Natural killer cell (primary cell): ENCODE data around the gene STYX. TPM values are rescaled to one million over a fixed set of nuclear protein-coding genes. Genes with fewer than 3 reads are reported as not detected.

Experiments
- ATAC-seq, 3 donors: fragments of 150-1000 bp in 2 of 3; fragments of 200-7000 bp in 1 of 3; cut with Tn5 transposase; 1 replicate in 1 of 3; 2 replicates in 2 of 3; pipeline ENCODE4 v1.10.0; 2021; ENCODE audit warnings: mild to moderate bottlenecking in 2 of 3, moderate library complexity in 2 of 3
- DNase-seq, 2 donors: peaks; one replicate each; pipeline versions ENCODE4 v3.0.0 to v3.0.0-alpha.2; 2013 to 2021; ENCODE audit warnings: mixed read lengths in 1 of 2
- H3K27ac ChIP-seq: one replicate; pipeline ENCODE4 v1.5.1; 2013; ENCODE audit warnings: mild to moderate bottlenecking, low read length
- H3K27me3 ChIP-seq: one replicate; pipeline ENCODE4 v1.6.1; 2013; ENCODE audit warnings: low read length; ENCODE audit not compliant: control insufficient read depth, insufficient read depth
- H3K36me3 ChIP-seq: one replicate; pipeline ENCODE4 v1.6.1; 2013; ENCODE audit warnings: low read length; ENCODE audit not compliant: control insufficient read depth, insufficient read depth
- H3K4me1 ChIP-seq: one replicate; pipeline ENCODE4 v1.6.1; 2013; ENCODE audit warnings: low read length; ENCODE audit not compliant: control insufficient read depth, insufficient read depth
- H3K4me3 ChIP-seq: one replicate; pipeline ENCODE4 v1.5.1; 2013; ENCODE audit warnings: low read length
- H3K9me3 ChIP-seq: one replicate; pipeline ENCODE4 v1.6.1; 2013; ENCODE audit warnings: low read length; ENCODE audit not compliant: control insufficient read depth, insufficient read depth
- H3K27ac Mint-ChIP-seq, 2 donors: one replicate each; pipeline ENCODE4 v1.8.0; 2022; ENCODE audit warnings: mild to moderate bottlenecking in 2 of 2, mixed read lengths in 2 of 2, moderate library complexity in 1 of 2
- H3K27me3 Mint-ChIP-seq, 2 donors: one replicate each; pipeline ENCODE4 v1.8.0; 2022; ENCODE audit warnings: low read depth in 2 of 2, mixed read lengths in 2 of 2
- H3K36me3 Mint-ChIP-seq: one replicate; pipeline ENCODE4 v1.8.0; 2022; ENCODE audit warnings: mixed read lengths
- H3K4me1 Mint-ChIP-seq, 2 donors: one replicate each; pipeline ENCODE4 v1.8.0; 2022; ENCODE audit warnings: mixed read lengths in 2 of 2
- H3K4me3 Mint-ChIP-seq: one replicate; pipeline ENCODE4 v1.8.0; 2022; ENCODE audit warnings: mild to moderate bottlenecking, moderate library complexity, mixed read lengths
- H3K9me3 Mint-ChIP-seq, 2 donors: one replicate each; pipeline ENCODE4 v1.8.0; 2022; ENCODE audit warnings: mixed read lengths in 2 of 2
- CTCF ChIP-seq: fragments of 200-600 bp; IDR thresholded peaks from one replicate; pipeline ENCODE4 v1.8.0; 2022; ENCODE audit warnings: antibody characterized with exemption
- WGBS: methylation state at CpG from one replicate; pipeline ENCODE4 v1.1.7; 2013; ENCODE audit warnings: missing lambda C conversion rate; ENCODE audit not compliant: insufficient coverage; 5-methylcytosine and 5-hydroxymethylcytosine counted together
- intact Hi-C: fragments of 100-400 bp; cut with micrococcal nuclease; formaldehyde crosslinking; loops from one replicate; pipeline ENCODE4 v1.14.2; 2022
- total RNA-seq, 4 donors: library from RNA; stranded (reverse); fragments of 120-200 nt in 1 of 4; gene quantifications; one replicate each; pipeline versions ENCODE4 v1.2.3 to v1.2.4, GENCODE V29; 2013 to 2022

The STYX gene
- total RNA-seq, 3 donors from 2014 or later (not counting 1 experiment from before 2014, with no cell fraction given): 13.3 to 22.9 (median 18.3) TPM

GRCh38 chr14:52729585-52729924, 411 bp upstream of the STYX start:
- no peaks in the 10 kb centered on the region for H3K9me3 Mint-ChIP-seq
- Histone ChIP-seq H3K27me3 (no peaks in the 10 kb centered on the region), H3K4me3 (peak overlapping the region; percentile 41), H3K9me3 (no peaks in the 10 kb centered on the region), H3K36me3 (peaks cover 27% of the 10 kb centered on the region), H3K4me1 (peaks cover 12% of the 10 kb centered on the region), H3K27ac (peak overlapping the region; percentile 54)
- H3K4me3 Mint-ChIP-seq: peak overlapping the region; percentile 93
- H3K36me3 Mint-ChIP-seq: peaks cover 5% of the 10 kb centered on the region
- H3K27ac Mint-ChIP-seq: peak overlapping the region; percentile 83 to 93
- DNase-seq: no peak
- peaks cover 24 to 25% of the 10 kb centered on the region in 2 donors for H3K4me1 Mint-ChIP-seq
- H3K27me3 Mint-ChIP-seq: no peaks in the 10 kb centered on the region
- no peak for TF ChIP-seq CTCF
- 0% methylated on average over 7 of the region's 8 CpGs for WGBS
- ATAC-seq: no peak
- intact Hi-C loops: no loop called here

- peak overlapping the region; percentile 98 for H3K4me3 ChIP-seq
- Mint-ChIP-seq H3K4me1 (peaks cover 33% of the 10 kb centered on the region in 2 donors), H3K4me3 (peak overlapping the region; percentile 93), H3K27ac (peak overlapping the region; percentile 83 to 93), H3K36me3 (peaks cover 5% of the 10 kb centered on the region), H3K9me3 (no peaks in the 10 kb centered on the region), H3K27me3 (no peaks in the 10 kb centered on the region)
- H3K4me1 ChIP-seq: peaks cover 12% of the 10 kb centered on the region
- ATAC-seq (no peak), DNase-seq (no peak)
- H3K9me3 ChIP-seq: no peaks in the 10 kb centered on the region
- WGBS: 5% methylated on average over 11 of the region's 11 CpGs
- no peak for TF ChIP-seq CTCF
- intact Hi-C loops: loop anchor here (1.0 to 10.0 kb wide), 3 partner anchors 12 to 64 kb away; partner anchors contain the start of genes GNPNAT1 and PSMC6
- peak overlapping the region; percentile 67 for H3K27ac ChIP-seq
- no peaks in the 10 kb centered on the region for H3K27me3 ChIP-seq
- H3K36me3 ChIP-seq: peaks cover 19% of the 10 kb centered on the region
These were observed 744 bp downstream of the STYX start for GRCh38 chr14:52730709-52731111.

- Mint-ChIP-seq H3K9me3 (no peaks in the 10 kb centered on the region), H3K4me3 (no peak overlapping the region), H3K27me3 (no peaks in the 10 kb centered on the region), H3K4me1 (peaks cover 58 to 59% of the 10 kb centered on the region in 2 donors), H3K27ac (no peak overlapping the region), H3K36me3 (peaks cover 5% of the 10 kb centered on the region)
- H3K4me1 ChIP-seq: peaks cover 12% of the 10 kb centered on the region
- intact Hi-C loops: loop anchor here (10.0 kb wide), 1 partner anchor 61 kb away; the partner anchor contains the start of gene GNPNAT1
- no peak for TF ChIP-seq CTCF
- DNase-seq: no peak
- no peaks in the 10 kb centered on the region for H3K9me3 ChIP-seq
- no peaks in the 10 kb centered on the region for H3K27me3 ChIP-seq
- H3K36me3 ChIP-seq: peaks cover 9% of the 10 kb centered on the region
- WGBS: 97% methylated on average over 9 of the region's 9 CpGs
- no peak overlapping the region for H3K27ac ChIP-seq
- no peak for ATAC-seq
- no peak overlapping the region for H3K4me3 ChIP-seq
These were observed 3.9 kb downstream of the STYX start for GRCh38 chr14:52733824-52734223.

- peak overlapping the region; percentile 7 to 62 for H3K27ac Mint-ChIP-seq
- peaks cover 62% of the 10 kb centered on the region in 2 donors for H3K4me1 Mint-ChIP-seq
- H3K27me3 ChIP-seq: no peaks in the 10 kb centered on the region
- no peak overlapping the region for H3K27ac ChIP-seq
- intact Hi-C loops: loop anchor here (10.0 kb wide), 1 partner anchor 59 kb away; the partner anchor contains the start of gene GNPNAT1
- H3K4me1 ChIP-seq: peaks cover 7% of the 10 kb centered on the region
- 90% methylated on average over 1 of the region's 1 CpG for WGBS
- no peak overlapping the region for H3K4me3 Mint-ChIP-seq
- peaks cover 5% of the 10 kb centered on the region for H3K36me3 Mint-ChIP-seq
- H3K9me3 Mint-ChIP-seq: no peaks in the 10 kb centered on the region
- peaks cover 9% of the 10 kb centered on the region for H3K36me3 ChIP-seq
- no peak for TF ChIP-seq CTCF
- H3K4me3 ChIP-seq: no peak overlapping the region
- DNase-seq (no peak), ATAC-seq (no peak)
- H3K27me3 Mint-ChIP-seq: no peaks in the 10 kb centered on the region
- H3K9me3 ChIP-seq: no peaks in the 10 kb centered on the region
These were observed 6.0 kb downstream of the STYX start for GRCh38 chr14:52735921-52736489.
